Activated gamma-delta T cell treated with Interleukin-2 at 50 U/mL for 16 hours (primary cell): ENCODE data around the gene EYA2.
A peak's percentile ranks its signal among the peaks of the same experiment; 100 is the strongest.
"Not testable (repeated sequence)": the region's sequence is repeated elsewhere in the genome, so short reads cannot be mapped to it uniquely, and the experiment has no call there.

Source experiments
- DNase-seq: peaks from one replicate; pipeline ENCODE4 v3.0.0-alpha.2; 2020

Gene EYA2

DNA sequence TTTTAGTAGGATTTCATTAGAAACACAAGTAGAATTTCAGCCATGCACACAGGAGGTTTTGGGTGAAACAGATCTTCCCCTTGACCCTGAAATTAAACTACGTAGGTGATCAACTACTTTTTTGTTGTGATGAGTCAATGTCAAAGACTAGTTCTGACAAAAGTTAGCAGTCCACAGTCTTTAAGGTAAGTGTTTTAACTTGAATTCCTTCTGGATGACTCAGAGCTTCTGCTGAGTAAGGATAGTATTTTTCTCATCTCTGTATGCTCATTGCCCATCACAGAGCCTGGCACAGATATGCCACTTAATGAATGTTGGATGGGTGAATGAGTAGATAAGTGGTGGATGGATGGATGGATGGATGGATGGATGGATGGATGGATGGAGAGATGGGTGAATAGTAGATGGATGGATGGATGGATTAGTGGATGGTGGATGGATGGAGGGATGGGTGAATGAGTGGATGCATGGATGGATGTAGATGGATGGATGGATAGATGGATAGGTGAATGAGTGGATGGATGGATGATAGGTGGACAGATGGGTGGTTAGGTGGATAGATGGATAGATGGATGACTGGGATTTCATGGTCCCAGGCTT lies 296.5 kb downstream of the EYA2 start:
- no peak for DNase-seq

- no peak for DNase-seq
These were observed 297.3 kb downstream of the EYA2 start for GRCh38 chr20:47191956-47192355.

DNA sequence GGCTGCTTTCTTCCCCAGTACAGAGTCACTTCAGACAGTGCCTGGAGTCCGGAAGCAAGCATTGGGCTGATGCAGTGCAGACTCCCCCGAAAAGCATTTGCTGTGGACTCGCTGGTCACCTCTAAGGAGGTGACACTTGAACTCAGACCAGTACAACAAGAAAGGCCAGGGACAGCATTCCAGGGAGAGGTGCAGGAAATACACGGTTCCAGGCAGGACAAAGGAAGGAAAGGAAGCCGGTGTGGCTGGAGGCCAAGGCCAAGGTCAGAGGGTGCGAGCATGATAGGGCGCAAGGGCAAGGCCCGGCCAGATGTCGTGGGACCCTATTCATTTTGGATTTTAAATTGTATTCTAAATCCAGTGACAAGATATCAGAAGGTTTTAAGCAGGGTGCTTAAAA lies 300.9 kb downstream of the EYA2 start:
- DNase-seq: no peak

DNA sequence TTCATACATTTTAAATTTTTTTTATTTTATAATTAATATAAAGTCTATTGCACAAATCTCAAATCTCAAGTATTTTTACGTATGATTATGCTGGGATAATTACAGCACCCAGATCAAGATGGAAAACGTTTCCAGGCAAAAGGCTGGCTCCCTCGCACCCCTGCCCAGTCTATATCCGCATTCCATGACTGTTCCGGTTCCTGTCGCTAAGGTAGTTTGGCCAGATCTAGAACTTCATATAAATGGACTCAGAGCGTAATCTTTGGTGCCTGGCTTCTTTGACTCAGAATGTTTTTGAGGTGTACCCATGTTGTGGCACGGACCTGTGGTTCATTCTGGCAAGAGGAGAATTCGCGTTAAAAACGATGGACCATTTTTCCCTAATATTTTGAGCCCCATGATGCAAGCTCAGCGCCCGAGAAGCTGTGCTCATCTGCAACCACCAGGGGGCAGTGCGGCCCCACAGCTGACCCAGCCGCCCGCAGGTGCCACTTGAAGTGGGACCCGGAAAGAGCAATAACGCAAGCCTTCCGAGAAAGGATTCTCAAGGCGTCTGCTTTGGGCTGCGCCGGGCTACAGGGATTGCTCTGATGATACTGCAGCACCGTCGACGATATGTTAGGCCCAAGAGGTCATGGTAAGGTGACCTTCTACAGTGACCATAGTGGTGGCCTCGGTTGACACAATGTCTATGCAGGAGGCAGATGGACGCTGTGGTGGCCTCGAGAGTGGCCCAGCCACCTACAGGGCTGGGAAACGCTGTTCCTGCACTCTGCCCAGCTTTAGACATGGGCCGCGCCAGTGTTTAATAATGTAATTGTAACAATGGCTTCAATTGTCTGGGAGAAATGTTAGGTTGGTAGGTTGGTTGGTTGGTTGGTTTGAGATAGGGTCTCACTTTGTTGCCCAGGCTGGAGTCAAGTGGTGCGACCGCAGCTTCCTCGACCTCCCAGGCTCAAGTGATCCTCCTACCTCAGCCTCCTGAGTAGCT lies 301.7 kb downstream of the EYA2 start:
- DNase-seq: peak; percentile 51

- no peak for DNase-seq
These were observed 303.6 kb downstream of the EYA2 start for GRCh38 chr20:47198254-47198671.

- DNase-seq: no peak
These were observed 304.4 kb downstream of the EYA2 start for GRCh38 chr20:47198996-47199552.

DNA sequence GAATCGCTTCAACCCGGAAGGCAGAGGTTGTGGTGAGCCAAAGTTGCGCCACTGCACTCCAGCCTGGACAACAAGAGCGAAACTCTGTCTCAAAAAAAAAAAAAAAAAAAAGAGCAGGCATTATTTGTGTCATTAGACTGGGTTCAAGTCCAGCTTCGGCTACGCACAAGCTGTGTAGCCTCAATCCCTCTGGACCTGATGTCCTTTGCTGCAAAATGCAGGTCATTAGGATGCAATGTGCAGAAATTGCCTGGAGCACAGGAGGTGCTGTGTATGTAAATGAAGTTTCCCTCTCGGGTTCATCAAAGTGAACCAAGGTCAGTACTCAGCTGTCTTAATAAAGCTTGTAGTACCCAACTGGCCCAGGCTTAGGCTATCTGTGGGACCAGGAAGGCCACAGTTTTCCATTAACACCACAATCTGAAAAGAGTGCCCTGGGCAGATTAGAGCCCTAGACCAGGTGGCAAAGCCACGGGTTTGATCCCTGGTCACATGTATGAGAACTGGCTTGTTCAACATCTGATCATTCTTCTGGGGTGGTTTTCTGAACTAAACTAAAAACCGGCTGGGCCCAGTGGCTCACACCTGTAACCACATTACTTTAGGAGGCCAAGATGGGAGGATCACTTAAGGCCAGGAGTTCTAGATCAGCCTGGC lies 306.6 kb downstream of the EYA2 start:
- no peak for DNase-seq

- no peak for DNase-seq
These were observed 308.4 kb downstream of the EYA2 start for GRCh38 chr20:47202733-47203667.

- DNase-seq: no peak
These were observed 309.6 kb downstream of the EYA2 start for GRCh38 chr20:47204008-47204849.

DNA sequence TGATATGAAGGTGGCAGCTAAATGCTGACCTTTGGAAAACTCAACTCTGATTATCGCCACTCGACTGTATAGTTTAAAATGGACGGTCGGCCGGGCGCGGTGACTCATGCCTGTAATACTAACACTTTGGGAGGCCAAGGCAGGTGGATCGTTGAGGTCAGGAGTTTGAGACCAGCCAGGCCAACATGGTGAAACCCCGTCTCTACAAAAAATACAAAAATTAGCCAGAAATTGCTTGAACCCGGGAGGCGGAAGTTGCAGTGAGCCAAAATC lies 310.1 kb downstream of the EYA2 start:
- DNase-seq: not testable (repeated sequence)

DNA sequence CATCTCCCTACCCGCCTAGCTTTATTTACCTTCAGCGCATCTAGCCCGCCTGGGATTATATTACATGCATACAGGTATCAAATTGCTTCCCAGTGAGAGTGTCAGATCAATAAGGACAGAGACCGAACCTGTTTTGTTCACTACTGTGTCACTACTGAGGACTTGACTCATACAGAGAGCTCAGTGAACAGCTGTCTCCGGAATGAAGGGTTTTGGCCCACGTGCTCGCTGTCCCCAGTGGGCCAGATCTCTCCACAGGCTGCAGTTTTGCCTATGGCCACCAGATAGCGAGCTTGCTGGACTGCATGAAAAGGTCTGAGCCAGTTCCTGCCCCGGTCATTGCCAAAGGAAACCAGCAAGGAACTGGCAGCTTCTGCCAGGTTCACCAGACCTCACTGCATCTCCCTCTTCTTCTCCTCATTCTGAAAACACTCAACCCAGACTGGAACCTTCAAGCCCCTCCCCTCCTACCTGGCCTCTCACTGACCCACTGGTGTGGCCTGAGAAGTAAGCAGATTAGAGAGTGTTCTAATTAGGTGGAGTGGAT lies 311.0 kb downstream of the EYA2 start:
- DNase-seq: peak; percentile 47

- not testable (repeated sequence) for DNase-seq
These were observed 311.9 kb downstream of the EYA2 start for GRCh38 chr20:47206552-47206951.

- no peak for DNase-seq
These were observed 312.5 kb downstream of the EYA2 start for GRCh38 chr20:47206962-47207641.

DNA sequence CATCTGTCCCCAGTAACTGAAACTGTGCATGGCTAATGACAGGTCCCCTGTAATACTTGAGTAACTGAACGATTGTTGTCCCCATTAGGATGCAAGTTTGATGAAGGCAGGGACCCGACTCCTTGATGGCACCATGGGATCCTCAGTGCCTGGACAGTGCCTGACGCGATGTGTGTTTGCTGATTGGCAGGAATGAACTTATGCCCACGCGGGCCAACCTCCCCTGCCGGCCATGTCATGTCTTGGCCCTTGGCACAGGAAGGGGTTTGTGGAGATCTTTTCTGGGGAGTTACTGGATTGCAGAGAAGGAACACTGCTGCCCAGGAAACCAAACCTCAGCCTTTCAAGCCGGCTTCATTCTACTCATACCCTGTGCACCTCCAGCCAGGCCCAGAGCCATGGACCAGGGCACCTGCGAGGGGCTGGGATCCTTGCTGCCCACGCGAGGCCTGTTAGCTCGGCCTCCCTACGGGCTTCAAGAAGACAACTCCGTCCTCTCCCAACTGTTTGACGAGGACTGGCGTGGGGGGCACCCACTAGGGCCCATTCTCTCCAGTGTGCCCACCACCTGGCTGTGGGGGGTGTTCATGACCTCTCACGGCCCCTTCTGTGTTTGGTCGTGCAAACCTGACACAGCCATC lies 314.0 kb downstream of the EYA2 start:
- DNase-seq: no peak

GRCh38 chr20:47209982-47210381 lies 315.3 kb downstream of the EYA2 start:
- DNase-seq: no peak

GRCh38 chr20:47210470-47210869 lies 315.8 kb downstream of the EYA2 start:
- DNase-seq: no peak

- no peak for DNase-seq
These were observed 316.4 kb downstream of the EYA2 start for GRCh38 chr20:47211036-47211435.

- no peak for DNase-seq
These were observed 318.1 kb downstream of the EYA2 start for GRCh38 chr20:47212606-47213207.

- DNase-seq: no peak
These were observed 319.3 kb downstream of the EYA2 start for GRCh38 chr20:47213966-47214365.
